ENCODE measurements around the gene ADTRP. TPM values are rescaled to one million over a fixed set of nuclear protein-coding genes. Genes with fewer than 3 reads are reported as not detected.

The ADTRP gene
- total and polyA plus RNA-seq, 12 donors, result 0.20 to 1.1 (median 0.35) TPM; not detected in 5

DNA sequence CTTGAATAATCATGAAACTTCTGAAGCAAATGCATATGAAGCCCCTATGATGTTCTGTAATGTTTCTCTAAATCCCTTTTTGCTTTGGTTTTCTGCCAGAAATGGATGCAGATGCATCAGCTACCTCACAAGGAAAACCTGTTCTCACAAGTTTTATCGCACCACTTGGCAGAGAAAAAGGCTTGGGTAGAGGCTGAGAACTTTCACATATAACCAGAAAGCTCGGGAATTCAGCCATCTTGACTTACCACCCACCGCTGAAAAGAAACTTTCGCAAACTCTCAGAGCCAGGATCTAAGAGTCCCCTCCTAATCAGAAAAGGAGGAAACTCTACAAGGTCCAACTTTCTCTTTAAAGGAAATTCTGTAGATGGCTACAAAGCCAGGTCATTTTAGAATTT lies 36.2 kb upstream of the ADTRP start:
- no peak for DNase-seq
- WGBS, 4 donors, result 92 to 97% (median 94%) methylated on average over 4 of the region's 4 CpGs
- H3K27ac ChIP-seq, result no peak overlapping the region
- TF ChIP-seq, protein P1, sequence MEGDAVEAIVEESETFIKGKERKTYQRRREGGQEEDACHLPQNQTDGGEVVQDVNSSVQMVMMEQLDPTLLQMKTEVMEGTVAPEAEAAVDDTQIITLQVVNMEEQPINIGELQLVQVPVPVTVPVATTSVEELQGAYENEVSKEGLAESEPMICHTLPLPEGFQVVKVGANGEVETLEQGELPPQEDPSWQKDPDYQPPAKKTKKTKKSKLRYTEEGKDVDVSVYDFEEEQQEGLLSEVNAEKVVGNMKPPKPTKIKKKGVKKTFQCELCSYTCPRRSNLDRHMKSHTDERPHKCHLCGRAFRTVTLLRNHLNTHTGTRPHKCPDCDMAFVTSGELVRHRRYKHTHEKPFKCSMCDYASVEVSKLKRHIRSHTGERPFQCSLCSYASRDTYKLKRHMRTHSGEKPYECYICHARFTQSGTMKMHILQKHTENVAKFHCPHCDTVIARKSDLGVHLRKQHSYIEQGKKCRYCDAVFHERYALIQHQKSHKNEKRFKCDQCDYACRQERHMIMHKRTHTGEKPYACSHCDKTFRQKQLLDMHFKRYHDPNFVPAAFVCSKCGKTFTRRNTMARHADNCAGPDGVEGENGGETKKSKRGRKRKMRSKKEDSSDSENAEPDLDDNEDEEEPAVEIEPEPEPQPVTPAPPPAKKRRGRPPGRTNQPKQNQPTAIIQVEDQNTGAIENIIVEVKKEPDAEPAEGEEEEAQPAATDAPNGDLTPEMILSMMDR (IDR thresholded peaks at IDR 0.05), result no peak
- TF ChIP-seq POLR2A (IDR thresholded peaks at IDR 0.05), result no peak
- no peaks in the 10 kb centered on the region for H3K27me3 ChIP-seq
- H3K4me3 ChIP-seq, result no peak overlapping the region
- H3K4me1 ChIP-seq (replicated peaks in 1 of 2), result peaks cover 0 to 7% of the 10 kb centered on the region in 2 donors
- intact Hi-C loops (cut with DNase I), result no loop called here
- H3K36me3 ChIP-seq (replicated peaks in 1 of 2), result no peaks in the 10 kb centered on the region
- no peaks in the 10 kb centered on the region for H3K9me3 ChIP-seq (replicated peaks in 1 of 3)

DNA sequence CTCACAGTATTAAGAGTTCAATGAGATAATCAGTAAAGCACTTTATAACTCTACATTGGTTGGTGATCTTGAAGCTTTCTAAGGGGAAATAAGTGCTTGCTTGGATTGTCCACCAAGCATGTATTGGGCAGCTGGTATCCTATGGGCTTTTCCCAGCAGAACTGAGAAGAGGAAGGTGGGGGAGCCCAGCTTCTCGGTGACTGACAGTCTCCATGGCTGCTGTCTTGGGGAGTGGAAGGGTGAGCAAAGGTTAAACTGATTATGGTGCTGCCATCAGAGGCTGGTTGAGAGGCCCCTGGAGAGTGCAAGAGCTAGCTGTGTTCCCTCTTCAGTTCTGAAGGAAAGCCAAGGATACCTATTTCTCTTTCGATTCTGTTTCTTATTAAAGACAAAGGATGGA lies 35.5 kb upstream of the ADTRP start:
- intact Hi-C loops (cut with DNase I), result no loop called here
- H3K9me3 ChIP-seq (replicated peaks in 1 of 3), result no peaks in the 10 kb centered on the region
- H3K27me3 ChIP-seq, result no peaks in the 10 kb centered on the region
- peaks cover 0 to 14% of the 10 kb centered on the region in 2 donors for H3K4me1 ChIP-seq (replicated peaks in 1 of 2)
- H3K36me3 ChIP-seq (replicated peaks in 1 of 2), result no peaks in the 10 kb centered on the region
- 83 to 92% (median 90%) methylated on average over 2 of the region's 2 CpGs for WGBS, 4 donors
- no peak overlapping the region for H3K4me3 ChIP-seq
- no peak for DNase-seq
- H3K27ac ChIP-seq, result no peak overlapping the region
- TF ChIP-seq, protein P1 (IDR thresholded peaks at IDR 0.05), result no peak
- TF ChIP-seq POLR2A (IDR thresholded peaks at IDR 0.05), result no peak

DNA sequence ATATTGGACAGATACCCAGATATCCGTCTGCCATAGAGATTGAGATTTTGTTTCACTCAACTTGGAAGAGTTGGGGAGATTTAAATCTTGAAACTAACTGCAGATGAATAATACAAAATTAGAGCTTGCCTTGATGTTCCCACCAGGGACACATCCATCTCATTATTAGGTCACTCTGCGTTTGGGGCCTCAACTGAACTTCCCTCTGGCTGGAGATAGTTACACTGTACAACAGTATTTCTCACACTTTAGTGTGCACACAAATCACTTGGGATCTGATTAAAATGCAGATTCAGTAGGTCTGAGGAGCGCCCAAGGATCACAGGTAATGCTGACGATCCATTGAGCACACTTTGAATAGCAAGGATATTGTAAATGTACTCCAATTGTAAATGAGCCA lies 35.0 kb upstream of the ADTRP start:
- intact Hi-C loops (cut with DNase I), result no loop called here
- Histone ChIP-seq H3K4me3 (no peak overlapping the region), H3K4me1 (replicated peaks in 1 of 2) (peaks cover 0 to 17% of the 10 kb centered on the region in 2 donors), H3K27me3 (no peaks in the 10 kb centered on the region), H3K36me3 (replicated peaks in 1 of 2) (no peaks in the 10 kb centered on the region), H3K9me3 (replicated peaks in 1 of 3) (no peaks in the 10 kb centered on the region), H3K27ac (no peak overlapping the region)
- no peak for DNase-seq
- 83 to 91% (median 84%) methylated on average over 4 of the region's 4 CpGs for WGBS, 4 donors
- no peak for TF ChIP-seq POLR2A (IDR thresholded peaks at IDR 0.05)
- TF ChIP-seq, protein P1 (IDR thresholded peaks at IDR 0.05), result no peak

DNA sequence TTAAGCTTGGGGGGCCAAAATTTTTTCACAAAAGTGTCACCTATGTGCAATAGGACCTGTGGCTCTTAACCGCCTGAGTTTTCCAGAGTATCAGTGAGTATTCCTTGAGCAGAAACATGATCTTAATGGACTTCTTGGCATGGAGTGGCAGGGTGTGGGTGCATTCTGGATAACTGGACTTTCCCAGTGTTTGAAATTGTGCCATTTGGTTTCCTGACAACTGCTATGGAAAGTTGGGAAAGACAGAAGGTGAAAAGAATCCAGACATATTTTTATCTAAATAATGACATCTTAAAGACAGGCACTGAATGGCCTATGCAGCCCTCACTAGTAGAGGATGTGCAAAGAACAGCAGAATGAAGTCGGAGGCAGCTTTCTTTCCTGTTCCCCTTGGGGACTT lies 34.3 kb upstream of the ADTRP start:
- WGBS, 4 donors, result 81 to 95% (median 90%) methylated on average over 2 of the region's 2 CpGs
- no peak for DNase-seq
- Histone ChIP-seq H3K27ac (no peak overlapping the region), H3K27me3 (no peaks in the 10 kb centered on the region), H3K4me1 (replicated peaks in 1 of 2) (peaks cover 0 to 17% of the 10 kb centered on the region in 2 donors), H3K9me3 (replicated peaks in 1 of 3) (no peaks in the 10 kb centered on the region), H3K36me3 (replicated peaks in 1 of 2) (no peaks in the 10 kb centered on the region), H3K4me3 (no peak overlapping the region)
- TF ChIP-seq, protein P1 (IDR thresholded peaks at IDR 0.05), result no peak
- TF ChIP-seq POLR2A (IDR thresholded peaks at IDR 0.05), result no peak
- intact Hi-C loops (cut with DNase I), result no loop called here
